PC-3 (cell line): ENCODE data around the gene AQP6. TPM values are rescaled to one million over a fixed set of nuclear protein-coding genes. Genes with fewer than 3 reads are reported as not detected.
A peak's percentile ranks its signal among the peaks of the same experiment; 100 is the strongest.

Experiments
- ATAC-seq: fragments of 200-7000 bp; cut with Tn5 transposase; 2 replicates; pipeline ENCODE4 v1.9.1; 2020; ENCODE audit warnings: mild to moderate bottlenecking, moderate library complexity
- BruUV-seq: library from RNA; stranded (reverse); fragments of 400-500 nt; replicated peaks from 2 replicates; lab custom pipeline; 2021; lab: Mats Ljungman, UMichigan
- CTCF ChIA-PET: fragments of 300-600 bp; sonication (Branson Sonifier 250); formaldehyde crosslinking; loops from one replicate; lab custom pipeline; 2022; ENCODE audit warnings: antibody characterized with exemption; lab: Charles Lee
- POLR2A ChIA-PET: fragments of 300-600 bp; sonication (Branson Sonifier 250); formaldehyde crosslinking; loops from one replicate; lab custom pipeline; 2022; ENCODE audit warnings: antibody characterized with exemption; ENCODE audit not compliant: unreplicated experiment; lab: Charles Lee
- DNase-seq: peaks from one replicate; pipeline ENCODE4 v3.0.0-alpha.2; 2015
- H2AFZ ChIP-seq: fragments of 300-600 bp; sonication (generic); 2 replicates; pipeline ENCODE4 v1.6.0; 2016; ENCODE audit warnings: antibody characterized with exemption, low read length
- H3F3A ChIP-seq: fragments of 300-600 bp; sonication (generic); one replicate; pipeline ENCODE4 v1.6.0; 2017; ENCODE audit warnings: antibody characterized with exemption, low read length, control low read depth, mild to moderate bottlenecking; ENCODE audit not compliant: unreplicated experiment
- H3K27ac ChIP-seq: fragments of 300-600 bp; sonication (generic); 2 replicates; pipeline ENCODE4 v1.5.1; 2016; ENCODE audit warnings: mild to moderate bottlenecking, low read length
- H3K27me3 ChIP-seq: fragments of 300-600 bp; sonication (generic); 2 replicates; pipeline ENCODE4 v1.6.1; 2016; ENCODE audit warnings: low read length, mixed read lengths
- H3K36me3 ChIP-seq: fragments of 300-600 bp; sonication (generic); 2 replicates; pipeline ENCODE4 v1.6.1; 2016; ENCODE audit warnings: low read depth, mixed run types, low read length, mixed read lengths
- H3K4me1 ChIP-seq: fragments of 300-600 bp; sonication (generic); 2 replicates; pipeline ENCODE4 v1.5.1; 2016; ENCODE audit warnings: low read length; ENCODE audit not compliant: insufficient read depth
- H3K4me2 ChIP-seq: fragments of 300-600 bp; sonication (generic); 2 replicates; pipeline ENCODE4 v1.6.0; 2016; ENCODE audit warnings: low read length
- H3K4me3 ChIP-seq: fragments of 300-600 bp; sonication (generic); 2 replicates; pipeline ENCODE4 v1.5.1; 2016; ENCODE audit warnings: mild to moderate bottlenecking, low read length, mixed read lengths
- H3K79me2 ChIP-seq: fragments of 300-600 bp; sonication (generic); 2 replicates; pipeline ENCODE4 v1.6.1; 2017; ENCODE audit warnings: low read length, mixed read lengths
- H3K9ac ChIP-seq: fragments of 300-600 bp; sonication (generic); 2 replicates; pipeline ENCODE4 v1.6.0; 2016; ENCODE audit warnings: mild to moderate bottlenecking, low read length
- H3K9me2 ChIP-seq: fragments of 300-600 bp; sonication (generic); replicated peaks from 2 replicates; pipeline ENCODE4 v1.6.1; 2016; ENCODE audit warnings: mixed run types, low read length, mixed read lengths
- H3K9me3 ChIP-seq: fragments of 300-600 bp; sonication (generic); 2 replicates; pipeline ENCODE4 v1.6.1; 2016; ENCODE audit warnings: low read length, mixed read lengths
- H4K20me1 ChIP-seq: fragments of 300-600 bp; sonication (generic); 2 replicates; pipeline ENCODE4 v1.6.1; 2016; ENCODE audit warnings: low read length, mixed read lengths
- CTCF ChIP-seq: fragments of 300-600 bp; sonication (generic); conservative IDR thresholded peaks from 2 replicates; pipeline ENCODE4 v1.5.1; 2017; ENCODE audit warnings: antibody characterized with exemption, low read depth, mild to moderate bottlenecking, low read length
- EZH2 ChIP-seq: fragments of 300-600 bp; sonication (generic); IDR thresholded peaks from one replicate; pipeline ENCODE4 v1.6.1; 2017; ENCODE audit warnings: antibody characterized with exemption, mild to moderate bottlenecking, low read length; ENCODE audit not compliant: unreplicated experiment
- EZH2phosphoT487 ChIP-seq: fragments of 300-600 bp; sonication (generic); IDR thresholded peaks from 2 replicates; pipeline ENCODE4 v1.6.1; 2018; ENCODE audit warnings: mild to moderate bottlenecking, antibody characterized with exemption, low read length, borderline replicate concordance
- intact Hi-C: fragments of 100-400 bp; cut with micrococcal nuclease; formaldehyde crosslinking; loops from 2 replicates; pipeline ENCODE4 v1.9.0; 2023
- total RNA-seq: library from RNA; depleted of rRNA; stranded (reverse); fragments of >200 nt; gene quantifications from 2 replicates; pipeline ENCODE4 v1.2.3, GENCODE V29; 2014

AQP6 gene
- total RNA-seq, 1 experiment from 2014 or later: not detected

- peaks cover 18% of the 10 kb centered on the region for H3K4me1 ChIP-seq
- ChIA-PET CTCF (interaction anchor here (0.7 to 2.7 kb wide), 7 partner anchors 21 to 118 kb away, joined by 3 to 38 read pairs (median 5); partner anchors contain the start of gene SMARCD1), POLR2A (no interaction called here)
- no peaks in the 10 kb centered on the region for H3F3A ChIP-seq
- DNase-seq: no peak
- no peak overlapping the region for H3K27ac ChIP-seq
- no peak overlapping the region for H3K9ac ChIP-seq
- no peak for ATAC-seq
- intact Hi-C loops: loop anchor here (1.0 to 10.0 kb wide), 4 partner anchors 90 to 192 kb away; no protein-coding TSS in a partner anchor
- peak overlapping the region; percentile 95 for H3K4me2 ChIP-seq
- no peaks in the 10 kb centered on the region for H3K27me3 ChIP-seq
- H3K79me2 ChIP-seq: no peaks in the 10 kb centered on the region
- H4K20me1 ChIP-seq: no peaks in the 10 kb centered on the region
- H2AFZ ChIP-seq: no peak overlapping the region
- no peaks in the 10 kb centered on the region for H3K36me3 ChIP-seq
- no peak for TF ChIP-seq EZH2phosphoT487
- TF ChIP-seq CTCF: no peak
- no peak for TF ChIP-seq EZH2
- H3K4me3 ChIP-seq: peak overlapping the region; percentile 65; the same call in 1 of the 2 replicates
- no TSS peak for BruUV-seq
- no peaks in the 10 kb centered on the region for H3K9me2 ChIP-seq
- no peaks in the 10 kb centered on the region for H3K9me3 ChIP-seq
Measured at GRCh38 chr12:49966511-49967041, 6.2 kb upstream of the AQP6 start.

- Histone ChIP-seq H3K27me3 (no peaks in the 10 kb centered on the region), H3K36me3 (no peaks in the 10 kb centered on the region), H4K20me1 (no peaks in the 10 kb centered on the region), H3F3A (no peaks in the 10 kb centered on the region), H3K27ac (no peak overlapping the region), H2AFZ (peak overlapping the region; percentile 98), H3K4me2 (peak overlapping the region; percentile 95), H3K9ac (peak overlapping the region; percentile 37; the same call in 1 of the 2 replicates), H3K9me3 (no peaks in the 10 kb centered on the region), H3K4me1 (peaks cover 18% of the 10 kb centered on the region), H3K9me2 (no peaks in the 10 kb centered on the region), H3K79me2 (no peaks in the 10 kb centered on the region), H3K4me3 (peak overlapping the region; percentile 65)
- no TSS peak for BruUV-seq
- TF ChIP-seq EZH2phosphoT487 (no peak), EZH2 (no peak), CTCF (peak; percentile 81)
- POLR2A ChIA-PET: interaction anchor here (0.6 kb wide), 1 partner anchor 39 kb away, joined by 3 read pairs; no protein-coding TSS in a partner anchor
- CTCF ChIA-PET: interaction anchor here (0.5 to 2.7 kb wide), 9 partner anchors 8 to 344 kb away, joined by 3 to 38 read pairs (median 5); partner anchors contain the start of genes PRPF40B and SMARCD1
- intact Hi-C loops: loop anchor here (1.0 to 10.0 kb wide), 4 partner anchors 89 to 192 kb away; no protein-coding TSS in a partner anchor
- ATAC-seq (peak; percentile 62), DNase-seq (peak; percentile 82)
Measured at GRCh38 chr12:49967042-49967776, 5.5 kb upstream of the AQP6 start.
